ENCODE results near the gene ANKRD44.

The ANKRD44 gene

GRCh38 chr2:197204519-197205250, 105.9 kb downstream of the ANKRD44 start:
- no peak for DNase-seq

GRCh38 chr2:197201874-197202273, 108.7 kb downstream of the ANKRD44 start:
- DNase-seq: no peak

GRCh38 chr2:197200762-197201058, 109.9 kb downstream of the ANKRD44 start:
- no peak for DNase-seq

- no peak for DNase-seq
Measured at GRCh38 chr2:197200051-197200761, 110.4 kb downstream of the ANKRD44 start.

- DNase-seq: peak; percentile 96
Measured at GRCh38 chr2:197198890-197199289, 111.7 kb downstream of the ANKRD44 start.

- DNase-seq: no peak
Measured at GRCh38 chr2:197197895-197198311, 112.7 kb downstream of the ANKRD44 start.

GRCh38 chr2:197196541-197197180, 113.9 kb downstream of the ANKRD44 start:
- peak; percentile 38 for DNase-seq

- DNase-seq: no peak
Measured at GRCh38 chr2:197195518-197195917, 115.1 kb downstream of the ANKRD44 start.

- DNase-seq: peak; percentile 74
Measured at GRCh38 chr2:197191940-197192322, 118.6 kb downstream of the ANKRD44 start.

- DNase-seq: peak; percentile 72
Measured at GRCh38 chr2:197191177-197191939, 119.2 kb downstream of the ANKRD44 start.

- no peak for DNase-seq
Measured at GRCh38 chr2:197190100-197190432, 120.5 kb downstream of the ANKRD44 start.

GRCh38 chr2:197189426-197190099, 121.0 kb downstream of the ANKRD44 start:
- DNase-seq: no peak

GRCh38 chr2:197185676-197186075, 124.9 kb downstream of the ANKRD44 start:
- DNase-seq: no peak

GRCh38 chr2:197184959-197185586, 125.5 kb downstream of the ANKRD44 start:
- DNase-seq: no peak

- no peak for DNase-seq
Measured at GRCh38 chr2:197183355-197183754, 127.2 kb downstream of the ANKRD44 start.

- no peak for DNase-seq
Measured at GRCh38 chr2:197182668-197183067, 127.9 kb downstream of the ANKRD44 start.

- no peak for DNase-seq
Measured at GRCh38 chr2:197181491-197181890, 129.1 kb downstream of the ANKRD44 start.

GRCh38 chr2:197179744-197180498, 130.7 kb downstream of the ANKRD44 start:
- no peak for DNase-seq

- no peak for DNase-seq
Measured at GRCh38 chr2:197176522-197176921, 134.1 kb downstream of the ANKRD44 start.

GRCh38 chr2:197174539-197175094, 136.0 kb downstream of the ANKRD44 start:
- DNase-seq: no peak

GRCh38 chr2:197171582-197171981, 139.0 kb downstream of the ANKRD44 start:
- DNase-seq: no peak
